Chondrocyte (in vitro differentiated cells): ENCODE results near the gene RGMA. TPM values are rescaled to one million over a fixed set of nuclear protein-coding genes. Genes with fewer than 3 reads are reported as not detected.

Experiments
- DNase-seq: peaks from one replicate; pipeline ENCODE4 v3.0.0; 2021; ENCODE audit warnings: mixed read lengths, low spot score
- H3K27ac Mint-ChIP-seq: one replicate; pipeline ENCODE4 v1.8.0; 2021; ENCODE audit warnings: mild to moderate bottlenecking, moderate library complexity, mixed read lengths; ENCODE audit not compliant: unreplicated experiment
- H3K27me3 Mint-ChIP-seq: 2 replicates; pipeline ENCODE4 v1.8.0; 2021; ENCODE audit warnings: low read depth, mixed read lengths
- H3K36me3 Mint-ChIP-seq: 2 replicates; pipeline ENCODE4 v1.8.0; 2021; ENCODE audit warnings: low read depth, mixed read lengths
- H3K4me1 Mint-ChIP-seq: 2 replicates; pipeline ENCODE4 v1.8.0; 2021; ENCODE audit warnings: low read depth, mild to moderate bottlenecking, mixed read lengths
- H3K4me3 Mint-ChIP-seq: one replicate; pipeline ENCODE4 v1.8.0; 2021; ENCODE audit warnings: mild to moderate bottlenecking, moderate library complexity, mixed read lengths; ENCODE audit not compliant: unreplicated experiment
- H3K9me3 Mint-ChIP-seq: 2 replicates; pipeline ENCODE4 v1.8.0; 2021; ENCODE audit warnings: low read depth, mixed read lengths
- total RNA-seq: library from RNA; stranded (reverse); gene quantifications from 3 replicates; pipeline ENCODE4 v1.2.1, GENCODE V29; 2021
- TF ChIP-seq, protein P1 (sequence below): fragments of 200-600 bp; sonication (generic); IDR thresholded peaks from 2 replicates; pipeline ENCODE4 v1.5.0; 2021; ENCODE audit warnings: antibody characterized with exemption, mild to moderate bottlenecking, moderate library complexity

RGMA gene
- total RNA-seq, 1 donor from 2014 or later: 13.0 TPM

DNA sequence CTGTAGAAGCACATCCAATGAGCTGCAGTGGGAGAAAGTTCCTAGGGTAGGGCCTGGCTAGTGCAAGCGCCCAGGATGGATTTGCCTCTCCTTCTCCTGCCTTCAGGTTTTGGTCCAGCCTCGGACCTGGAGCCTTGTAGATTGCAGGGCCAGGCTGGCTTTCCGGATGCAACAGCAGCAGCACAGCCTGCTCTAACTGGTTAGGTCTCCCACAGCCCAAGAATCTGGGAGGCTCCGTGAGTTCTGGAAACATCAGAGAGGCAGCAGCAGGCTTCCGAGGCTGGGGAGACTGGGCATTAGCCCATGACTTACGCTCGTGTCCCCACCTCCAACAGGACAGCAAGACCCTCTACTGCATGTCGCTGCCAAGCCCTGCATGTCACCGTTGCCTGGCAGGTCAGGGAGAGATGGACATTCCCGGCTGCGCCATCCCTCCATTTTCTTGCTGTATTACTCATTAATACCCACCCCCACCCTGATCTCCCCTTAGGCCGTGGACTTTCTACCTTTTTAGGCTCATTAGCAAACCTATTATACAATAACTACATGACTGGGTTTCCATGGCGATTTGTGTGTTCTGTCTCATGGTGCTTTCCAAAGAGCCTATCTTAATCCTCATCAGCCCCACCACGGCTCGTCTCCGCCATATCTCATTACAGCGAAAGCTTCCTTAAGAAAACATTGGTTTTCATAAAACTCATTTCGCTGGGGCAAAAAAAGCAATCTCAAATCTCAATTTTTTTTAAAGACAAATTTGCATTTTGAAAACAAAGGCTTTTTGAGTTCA lies 40.9 kb upstream of the RGMA start:
- Mint-ChIP-seq H3K36me3 (no peaks in the 10 kb centered on the region), H3K4me3 (no peak overlapping the region), H3K27ac (no peak overlapping the region), H3K27me3 (peaks cover 5% of the 10 kb centered on the region), H3K9me3 (no peaks in the 10 kb centered on the region), H3K4me1 (peaks cover 15% of the 10 kb centered on the region)
- TF ChIP-seq, protein P1, sequence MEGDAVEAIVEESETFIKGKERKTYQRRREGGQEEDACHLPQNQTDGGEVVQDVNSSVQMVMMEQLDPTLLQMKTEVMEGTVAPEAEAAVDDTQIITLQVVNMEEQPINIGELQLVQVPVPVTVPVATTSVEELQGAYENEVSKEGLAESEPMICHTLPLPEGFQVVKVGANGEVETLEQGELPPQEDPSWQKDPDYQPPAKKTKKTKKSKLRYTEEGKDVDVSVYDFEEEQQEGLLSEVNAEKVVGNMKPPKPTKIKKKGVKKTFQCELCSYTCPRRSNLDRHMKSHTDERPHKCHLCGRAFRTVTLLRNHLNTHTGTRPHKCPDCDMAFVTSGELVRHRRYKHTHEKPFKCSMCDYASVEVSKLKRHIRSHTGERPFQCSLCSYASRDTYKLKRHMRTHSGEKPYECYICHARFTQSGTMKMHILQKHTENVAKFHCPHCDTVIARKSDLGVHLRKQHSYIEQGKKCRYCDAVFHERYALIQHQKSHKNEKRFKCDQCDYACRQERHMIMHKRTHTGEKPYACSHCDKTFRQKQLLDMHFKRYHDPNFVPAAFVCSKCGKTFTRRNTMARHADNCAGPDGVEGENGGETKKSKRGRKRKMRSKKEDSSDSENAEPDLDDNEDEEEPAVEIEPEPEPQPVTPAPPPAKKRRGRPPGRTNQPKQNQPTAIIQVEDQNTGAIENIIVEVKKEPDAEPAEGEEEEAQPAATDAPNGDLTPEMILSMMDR: no peak
- DNase-seq: no peak

DNA sequence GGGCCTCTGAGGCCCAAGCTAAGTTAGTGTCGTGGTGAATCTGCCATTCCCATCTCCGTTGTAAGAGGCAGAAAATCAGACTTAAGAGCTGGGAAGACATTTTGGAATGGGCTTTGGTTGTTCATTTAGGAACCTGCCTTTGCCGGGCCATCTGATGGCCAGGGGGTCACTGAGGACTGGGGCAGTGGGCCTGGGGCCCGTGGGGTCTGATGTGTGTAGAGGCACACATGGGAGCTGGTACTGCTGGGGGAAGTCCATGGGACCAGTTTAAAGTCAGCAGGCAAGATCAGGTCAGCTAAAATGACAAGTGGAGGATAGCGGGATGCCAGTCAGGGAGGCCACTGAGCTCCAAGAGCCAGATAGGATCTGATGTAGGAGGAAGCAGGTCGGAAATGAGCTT lies 38.3 kb upstream of the RGMA start:
- Mint-ChIP-seq H3K9me3 (no peaks in the 10 kb centered on the region), H3K4me3 (no peak overlapping the region), H3K27ac (no peak overlapping the region), H3K36me3 (no peaks in the 10 kb centered on the region), H3K4me1 (peaks cover 15% of the 10 kb centered on the region), H3K27me3 (no peaks in the 10 kb centered on the region)
- DNase-seq: no peak
- TF ChIP-seq, protein P1: no peak

DNA sequence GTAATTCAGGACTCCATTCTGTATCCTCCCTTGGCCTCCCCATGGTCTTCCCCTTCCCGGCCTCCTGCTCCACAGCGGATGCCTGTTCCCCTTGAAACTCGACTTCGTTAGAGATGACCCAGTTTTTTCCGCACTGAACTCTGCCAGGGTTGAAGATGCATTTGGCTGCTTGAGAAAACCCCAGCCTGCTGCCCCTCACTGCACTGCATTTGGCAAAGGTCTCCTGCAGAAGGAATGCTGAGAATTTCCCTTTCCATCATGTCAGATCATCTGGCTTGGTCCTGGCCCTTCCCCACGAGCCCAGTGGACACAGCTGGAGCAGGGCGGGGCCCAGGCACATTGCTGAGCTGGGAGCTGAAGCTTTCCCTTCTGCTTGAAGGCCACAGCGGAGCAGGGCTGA lies 37.6 kb upstream of the RGMA start:
- H3K9me3 Mint-ChIP-seq: no peaks in the 10 kb centered on the region
- H3K4me3 Mint-ChIP-seq: no peak overlapping the region
- no peaks in the 10 kb centered on the region for H3K36me3 Mint-ChIP-seq

DNA sequence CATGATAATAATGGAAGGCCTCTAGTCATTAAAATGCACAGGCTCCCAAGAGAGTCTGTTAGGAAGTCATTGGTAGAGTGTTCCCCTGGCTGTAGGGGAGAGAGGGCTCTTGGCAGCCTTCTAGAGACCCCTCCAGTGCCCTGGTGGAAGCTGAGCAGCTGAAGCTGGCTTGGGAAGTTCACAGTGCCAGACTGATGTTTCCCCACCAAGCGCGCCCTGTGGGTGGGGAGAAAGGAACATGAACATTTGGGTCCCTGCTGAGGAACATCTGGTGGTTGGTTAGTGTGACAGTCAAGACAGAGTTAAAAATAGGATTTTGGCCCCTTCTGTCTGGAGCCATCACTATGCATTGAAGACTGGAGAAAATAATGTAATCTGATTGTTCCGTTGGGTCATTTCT lies 37.1 kb upstream of the RGMA start:
- no peaks in the 10 kb centered on the region for H3K27me3 Mint-ChIP-seq
- peaks cover 15% of the 10 kb centered on the region for H3K4me1 Mint-ChIP-seq
- no peak overlapping the region for H3K4me3 Mint-ChIP-seq
- no peaks in the 10 kb centered on the region for H3K9me3 Mint-ChIP-seq
- H3K36me3 Mint-ChIP-seq: no peaks in the 10 kb centered on the region
- TF ChIP-seq, protein P1: no peak
- no peak overlapping the region for H3K27ac Mint-ChIP-seq
- no peak for DNase-seq

More for the DNA sequence above, 37.6 kb upstream of the RGMA start:
- Mint-ChIP-seq H3K27ac (no peak overlapping the region), H3K27me3 (no peaks in the 10 kb centered on the region), H3K4me1 (peaks cover 15% of the 10 kb centered on the region)
- TF ChIP-seq, protein P1: no peak
- no peak for DNase-seq

DNA sequence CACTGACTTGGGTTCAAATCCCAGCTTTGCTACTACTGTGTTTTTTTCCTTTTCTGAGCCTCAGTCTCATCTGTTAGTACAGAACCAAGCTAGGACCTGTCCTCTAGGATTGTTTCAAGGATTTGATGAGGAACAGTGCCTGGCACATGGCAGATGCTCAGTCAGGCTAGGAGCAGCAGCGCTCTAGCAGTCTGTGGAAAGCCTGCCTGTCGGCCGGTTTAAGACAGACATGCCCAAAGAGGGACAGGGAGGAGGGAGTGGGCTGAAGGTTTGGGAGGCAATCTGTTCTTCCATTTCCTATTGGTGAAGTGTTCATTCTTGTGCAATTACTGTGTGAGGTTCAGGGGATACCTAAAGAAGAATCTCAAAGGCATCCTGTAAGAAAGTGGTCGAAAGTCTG lies 35.1 kb upstream of the RGMA start:
- TF ChIP-seq, protein P1: no peak
- Mint-ChIP-seq H3K4me1 (peaks cover 15% of the 10 kb centered on the region), H3K4me3 (no peak overlapping the region), H3K27ac (no peak overlapping the region), H3K27me3 (peaks cover 4% of the 10 kb centered on the region), H3K9me3 (no peaks in the 10 kb centered on the region), H3K36me3 (peaks cover 2% of the 10 kb centered on the region)
- no peak for DNase-seq
